C4-2B (cell line): ENCODE data around the gene ANO2.
"Not testable (repeated sequence)": the region's sequence is repeated elsewhere in the genome, so short reads cannot be mapped to it uniquely, and the experiment has no call there.

ENCODE experiments used
- H3K27ac ChIP-seq: fragments of 450-650 bp; 2 replicates; pipeline ENCODE4 v1.5.1; 2017
- ZFX ChIP-seq: fragments of 450-650 bp; IDR thresholded peaks from 2 replicates; pipeline ENCODE4 v1.6.1; 2017
- TF ChIP-seq, protein P1 (sequence below): fragments of 450-650 bp; conservative IDR thresholded peaks from 2 replicates; pipeline ENCODE4 v1.5.1; 2017; ENCODE audit warnings: mild to moderate bottlenecking

ANO2 gene

DNA sequence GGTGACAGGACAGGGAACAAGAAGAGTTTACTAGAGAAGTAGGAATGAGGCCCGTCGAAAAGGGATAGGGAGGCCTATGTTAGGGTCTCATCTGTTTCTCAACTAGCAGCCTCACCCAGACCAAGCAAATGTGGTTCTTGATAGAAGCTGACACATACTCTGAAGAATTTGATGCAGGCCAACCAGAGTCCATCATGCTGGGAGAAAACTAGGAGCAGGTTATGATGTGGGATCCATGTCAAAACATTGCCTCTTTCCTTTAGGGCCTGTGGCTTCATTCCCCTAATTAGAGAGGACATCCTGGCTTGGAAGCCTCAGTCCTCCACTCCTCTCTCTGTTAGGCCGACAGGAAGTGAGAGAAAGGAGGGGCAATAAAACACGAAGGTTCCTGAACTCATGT, 390.3 kb downstream of the ANO2 start:
- no peak overlapping the region for H3K27ac ChIP-seq
- TF ChIP-seq, protein P1, sequence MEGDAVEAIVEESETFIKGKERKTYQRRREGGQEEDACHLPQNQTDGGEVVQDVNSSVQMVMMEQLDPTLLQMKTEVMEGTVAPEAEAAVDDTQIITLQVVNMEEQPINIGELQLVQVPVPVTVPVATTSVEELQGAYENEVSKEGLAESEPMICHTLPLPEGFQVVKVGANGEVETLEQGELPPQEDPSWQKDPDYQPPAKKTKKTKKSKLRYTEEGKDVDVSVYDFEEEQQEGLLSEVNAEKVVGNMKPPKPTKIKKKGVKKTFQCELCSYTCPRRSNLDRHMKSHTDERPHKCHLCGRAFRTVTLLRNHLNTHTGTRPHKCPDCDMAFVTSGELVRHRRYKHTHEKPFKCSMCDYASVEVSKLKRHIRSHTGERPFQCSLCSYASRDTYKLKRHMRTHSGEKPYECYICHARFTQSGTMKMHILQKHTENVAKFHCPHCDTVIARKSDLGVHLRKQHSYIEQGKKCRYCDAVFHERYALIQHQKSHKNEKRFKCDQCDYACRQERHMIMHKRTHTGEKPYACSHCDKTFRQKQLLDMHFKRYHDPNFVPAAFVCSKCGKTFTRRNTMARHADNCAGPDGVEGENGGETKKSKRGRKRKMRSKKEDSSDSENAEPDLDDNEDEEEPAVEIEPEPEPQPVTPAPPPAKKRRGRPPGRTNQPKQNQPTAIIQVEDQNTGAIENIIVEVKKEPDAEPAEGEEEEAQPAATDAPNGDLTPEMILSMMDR = no peak
- TF ChIP-seq ZFX = no peak

DNA sequence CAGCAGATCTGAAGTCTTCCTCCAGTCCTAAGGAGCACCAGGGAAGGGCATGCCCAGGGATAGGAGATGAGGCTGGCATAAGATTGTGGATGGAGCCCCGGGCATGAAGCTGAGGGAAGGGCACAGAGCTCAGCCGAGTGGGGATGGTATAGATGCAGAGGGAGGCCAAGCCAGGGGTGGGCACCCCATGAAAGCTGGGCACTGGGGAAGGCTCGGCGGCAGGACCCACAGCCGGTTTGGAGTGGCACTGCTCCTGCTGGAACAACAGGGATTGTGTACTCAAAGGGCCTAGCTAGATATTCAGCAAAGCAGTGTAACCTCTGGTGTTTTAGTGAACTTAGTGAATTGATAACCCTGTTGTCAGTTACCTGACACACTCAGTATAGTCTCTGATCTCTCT, 396.0 kb downstream of the ANO2 start:
- no peak overlapping the region for H3K27ac ChIP-seq
- TF ChIP-seq, protein P1 = no peak

DNA sequence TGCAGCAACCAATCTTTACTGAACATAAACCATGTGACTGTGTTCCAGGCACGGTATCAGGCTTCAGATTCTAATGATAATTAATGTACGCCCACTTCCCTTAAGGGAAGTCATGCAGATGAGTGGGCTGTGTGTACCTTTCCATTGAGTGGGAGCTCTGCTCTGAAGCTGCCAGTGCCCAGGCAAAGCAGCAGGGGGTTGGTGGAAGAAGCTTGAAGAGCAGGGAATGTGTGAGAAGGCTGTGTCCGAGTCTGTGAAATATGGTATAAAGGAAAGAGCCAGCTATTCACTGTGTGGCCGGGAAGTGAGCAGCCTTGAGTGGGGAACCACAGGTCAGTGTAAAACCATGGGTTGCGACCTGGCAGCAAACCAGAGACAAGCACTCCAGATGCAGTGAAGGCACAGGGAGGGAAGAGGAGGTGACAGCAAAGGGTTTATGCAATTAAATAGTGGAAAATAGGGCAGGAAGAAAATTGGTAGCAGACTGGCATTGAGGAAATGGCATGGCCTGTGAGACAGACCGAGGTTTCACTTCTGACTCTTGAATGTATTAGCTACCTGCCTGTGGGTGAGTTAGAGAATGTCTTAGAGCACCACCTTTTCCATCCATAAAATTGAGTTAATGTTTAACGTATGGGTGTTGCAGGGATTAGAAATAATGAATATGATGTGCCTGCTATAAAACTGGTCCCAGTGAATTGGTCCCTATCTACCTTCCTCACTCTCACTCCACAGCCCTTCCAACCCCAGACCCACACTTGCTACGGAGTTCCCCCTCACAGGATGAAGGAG, 396.7 kb downstream of the ANO2 start:
- TF ChIP-seq, protein P1 = no peak
- TF ChIP-seq ZFX = no peak
- no peak overlapping the region for H3K27ac ChIP-seq

GRCh38 chr12:5546616-5547015, 398.4 kb downstream of the ANO2 start:
- TF ChIP-seq, protein P1 = no peak
- TF ChIP-seq ZFX = no peak
- H3K27ac ChIP-seq = no peak overlapping the region

GRCh38 chr12:5537771-5538170, 407.3 kb downstream of the ANO2 start:
- TF ChIP-seq ZFX = no peak
- TF ChIP-seq, protein P1 = no peak
- H3K27ac ChIP-seq = no peak overlapping the region

DNA sequence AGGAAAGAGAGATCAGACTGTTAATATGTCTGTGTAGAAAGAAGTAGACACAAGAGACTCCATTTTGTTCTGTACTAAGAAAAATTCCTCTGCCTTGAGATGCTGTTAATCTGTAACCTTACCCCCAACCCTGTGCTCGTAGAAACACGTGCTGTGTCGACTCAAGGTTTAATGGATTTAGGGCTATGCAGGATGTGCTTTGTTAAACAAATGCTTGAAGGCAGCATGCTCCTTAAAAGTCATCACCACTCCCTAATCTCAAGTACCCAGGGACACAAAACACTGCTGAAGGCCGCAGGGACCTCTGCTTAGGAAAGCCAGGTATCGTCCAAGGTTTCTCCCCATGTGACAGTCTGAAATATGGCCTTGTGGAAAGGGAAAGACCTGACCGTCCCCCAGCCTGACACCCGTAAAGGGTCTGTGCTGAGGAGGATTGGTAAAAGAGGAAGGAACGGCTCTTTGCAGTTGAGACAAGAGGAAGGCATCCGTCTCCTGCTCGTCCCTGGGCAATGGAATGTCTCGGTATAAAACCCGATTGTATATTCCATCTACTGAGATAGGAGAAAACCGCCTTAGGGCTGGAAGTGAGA, 407.9 kb downstream of the ANO2 start:
- not testable (repeated sequence) for H3K27ac ChIP-seq

- no peak for TF ChIP-seq ZFX
- TF ChIP-seq, protein P1 = no peak
- no peak overlapping the region for H3K27ac ChIP-seq
Measured at GRCh38 chr12:5535541-5535940, 409.5 kb downstream of the ANO2 start.
